RCC 7860 (cell line): ENCODE measurements around the gene ZNF292.
"Not testable (repeated sequence)": the region's sequence is repeated elsewhere in the genome, so short reads cannot be mapped to it uniquely, and the experiment has no call there.

Experiments used
- DNase-seq: peaks from one replicate; pipeline ENCODE4 v3.0.0-alpha.2; 2015; ENCODE audit warnings: low spot score
- FAIRE-seq: peaks from 2 replicates; lab custom pipeline; 2012; peaks lifted over from hg19 to GRCh38; lab: Jason Lieb, UNC

The ZNF292 gene

GRCh38 chr6:87261534-87261933, 106.2 kb downstream of the ZNF292 start:
- no peak for FAIRE-seq
- DNase-seq = no peak

DNA sequence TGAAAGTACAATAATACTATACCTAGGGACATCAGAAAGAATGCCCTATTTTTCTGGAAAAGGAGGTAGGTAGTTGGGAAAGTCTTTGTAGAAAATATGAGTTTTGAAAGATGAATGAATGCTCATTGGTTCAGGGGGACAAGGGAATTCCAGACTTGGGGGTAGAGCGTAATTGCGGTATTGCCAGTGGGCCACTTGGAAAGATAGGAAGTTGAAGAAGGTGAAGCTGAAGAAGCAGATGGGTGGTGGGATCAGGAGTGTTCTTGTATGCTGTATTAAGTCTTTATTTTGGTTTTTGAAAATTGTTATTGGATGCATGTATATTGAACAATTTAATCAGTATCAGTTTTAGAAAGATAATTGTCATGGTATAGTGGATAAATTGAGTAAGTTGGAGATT, 109.1 kb downstream of the ZNF292 start:
- no peak for FAIRE-seq

DNA sequence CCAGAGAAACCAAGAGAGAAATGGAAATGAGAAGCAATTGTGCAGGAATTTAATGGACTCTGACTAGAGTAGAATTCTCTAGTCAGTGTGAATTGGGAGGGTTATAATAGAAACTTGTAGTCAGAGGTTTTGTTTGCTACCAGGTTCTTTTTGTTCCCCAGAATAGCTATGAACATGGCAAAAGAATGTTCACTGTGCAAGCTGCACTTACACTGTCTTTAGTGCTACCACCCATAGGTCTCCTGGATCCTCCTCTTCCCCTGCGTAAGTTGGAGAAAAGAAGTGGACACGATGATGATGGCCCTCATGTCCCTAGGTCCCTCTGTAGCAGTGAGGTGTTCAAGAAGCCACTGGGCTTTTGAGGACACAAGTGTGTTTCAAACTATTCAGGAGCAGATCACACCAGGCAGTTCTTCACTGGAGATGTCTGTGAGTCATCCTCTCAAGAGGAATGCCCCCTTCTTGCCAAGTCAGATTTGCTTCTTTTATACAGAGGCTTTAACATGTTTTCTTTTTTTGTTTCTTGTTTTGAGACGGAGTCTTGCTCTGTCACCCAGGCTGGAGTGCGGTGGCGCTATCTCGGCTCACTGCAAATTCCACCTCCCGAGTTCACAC, 119.4 kb downstream of the ZNF292 start:
- DNase-seq (no peak), FAIRE-seq (no peak)

More for the DNA sequence above, 109.1 kb downstream of the ZNF292 start:
- no peak for DNase-seq

DNA sequence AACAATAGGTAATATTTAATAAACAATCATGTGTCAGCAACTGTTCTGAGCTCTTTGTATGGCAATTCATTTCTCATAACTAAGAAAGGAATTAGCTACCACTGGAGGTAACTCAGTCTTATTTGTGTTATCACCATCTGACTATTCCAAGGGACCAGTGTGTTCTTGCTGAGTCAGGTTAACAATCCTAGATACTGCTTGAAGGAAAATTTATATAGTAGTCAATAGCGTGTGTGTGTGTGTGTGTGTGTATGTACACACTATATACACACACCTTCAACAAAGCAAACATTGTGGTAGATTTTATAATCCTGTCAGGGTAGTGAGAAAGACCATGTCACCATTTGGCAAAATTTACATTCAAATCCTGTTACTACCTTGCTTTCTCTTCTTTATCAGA, 121.3 kb downstream of the ZNF292 start:
- DNase-seq = no peak

GRCh38 chr6:87277123-87277522, 121.8 kb downstream of the ZNF292 start:
- FAIRE-seq (no peak), DNase-seq (peak; percentile 8)

More for the DNA sequence above, 121.3 kb downstream of the ZNF292 start:
- no peak for FAIRE-seq

GRCh38 chr6:87279196-87279595, 123.8 kb downstream of the ZNF292 start:
- DNase-seq = no peak
- FAIRE-seq = no peak

- FAIRE-seq = no peak
Measured at GRCh38 chr6:87281426-87281825, 126.1 kb downstream of the ZNF292 start.

DNA sequence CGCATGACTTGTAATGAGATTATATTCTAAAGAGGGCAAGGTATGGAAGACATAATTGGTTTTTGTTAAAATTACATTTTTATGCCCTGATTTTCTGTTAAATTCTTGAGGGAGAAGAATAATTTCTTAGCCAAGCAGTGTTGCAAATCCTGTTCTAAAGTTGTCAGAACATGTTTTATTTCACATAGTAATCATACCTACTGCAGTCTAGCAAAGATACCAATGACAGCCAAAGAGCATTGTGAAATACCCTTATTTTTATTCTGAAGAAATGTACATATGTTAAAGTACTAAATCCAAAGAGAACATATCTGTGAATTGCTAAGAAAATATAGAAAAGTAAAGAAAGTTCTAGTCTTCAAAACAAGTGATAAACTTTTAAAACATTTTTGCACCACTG, 127.4 kb downstream of the ZNF292 start:
- DNase-seq (no peak), FAIRE-seq (no peak)

More at GRCh38 chr6:87281426-87281825, 126.1 kb downstream of the ZNF292 start:
- DNase-seq = no peak

DNA sequence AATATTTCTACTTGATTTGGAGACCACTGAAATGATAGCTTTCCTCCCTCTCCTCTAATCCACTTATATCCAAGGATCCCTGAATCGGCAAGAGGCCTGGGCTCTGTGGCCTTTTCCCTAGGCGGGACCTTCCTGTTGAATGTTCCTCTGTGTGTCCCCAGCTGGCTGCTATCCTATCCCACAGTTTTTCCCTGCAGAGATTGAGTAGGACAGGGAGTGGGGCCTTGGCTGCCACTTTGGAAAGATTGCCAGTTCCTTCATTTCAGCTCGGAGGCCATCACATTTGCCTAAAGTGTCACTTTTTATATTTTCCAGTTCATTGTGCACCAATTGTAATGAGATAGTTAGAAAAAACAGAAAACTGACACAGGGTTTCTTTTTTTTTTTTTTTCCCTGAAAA, 128.1 kb downstream of the ZNF292 start:
- FAIRE-seq (no peak), DNase-seq (no peak)

- DNase-seq (no peak), FAIRE-seq (no peak)
Measured at GRCh38 chr6:87287251-87287650, 131.9 kb downstream of the ZNF292 start.

DNA sequence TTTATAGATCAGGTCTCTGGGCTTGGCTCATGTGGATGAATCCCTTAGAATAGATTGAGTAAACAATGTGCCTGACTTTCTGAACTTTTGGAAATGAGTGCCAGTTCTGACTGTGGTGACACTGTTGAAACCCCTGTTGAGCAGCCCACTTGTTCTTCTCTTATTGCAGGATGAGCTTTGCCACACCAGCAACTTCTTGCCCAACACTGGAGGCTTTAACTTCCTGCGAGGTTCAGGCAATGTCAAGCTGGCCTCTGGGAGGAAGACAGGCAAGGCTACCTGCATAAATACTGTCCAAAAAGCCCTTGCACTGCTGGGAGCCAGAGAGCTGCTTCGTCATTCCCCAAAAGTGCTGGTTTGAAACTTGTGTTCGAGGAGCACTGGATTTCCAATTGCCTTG, 134.2 kb downstream of the ZNF292 start:
- DNase-seq (no peak), FAIRE-seq (no peak)

DNA sequence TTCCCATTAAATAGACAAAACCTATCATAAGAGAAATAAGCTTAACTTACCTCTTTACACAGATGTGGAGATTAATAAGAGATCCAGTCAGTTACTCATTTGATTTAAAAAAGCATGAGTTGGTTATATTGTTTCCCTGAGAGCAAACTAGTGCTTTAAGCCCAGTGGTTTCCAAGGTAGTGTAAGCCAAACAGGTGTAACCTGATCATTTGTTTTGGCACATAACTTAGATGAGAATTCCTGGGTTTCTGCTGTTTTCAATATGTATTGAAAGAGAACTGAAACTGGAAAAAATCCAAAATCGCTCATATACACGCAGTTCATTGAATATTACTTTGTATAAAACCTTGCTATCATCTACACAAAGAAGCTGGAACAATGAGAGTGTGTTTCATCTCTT, 136.5 kb downstream of the ZNF292 start:
- FAIRE-seq (no peak), DNase-seq (no peak)

- DNase-seq (no peak), FAIRE-seq (no peak)
Measured at GRCh38 chr6:87293526-87293925, 138.2 kb downstream of the ZNF292 start.

DNA sequence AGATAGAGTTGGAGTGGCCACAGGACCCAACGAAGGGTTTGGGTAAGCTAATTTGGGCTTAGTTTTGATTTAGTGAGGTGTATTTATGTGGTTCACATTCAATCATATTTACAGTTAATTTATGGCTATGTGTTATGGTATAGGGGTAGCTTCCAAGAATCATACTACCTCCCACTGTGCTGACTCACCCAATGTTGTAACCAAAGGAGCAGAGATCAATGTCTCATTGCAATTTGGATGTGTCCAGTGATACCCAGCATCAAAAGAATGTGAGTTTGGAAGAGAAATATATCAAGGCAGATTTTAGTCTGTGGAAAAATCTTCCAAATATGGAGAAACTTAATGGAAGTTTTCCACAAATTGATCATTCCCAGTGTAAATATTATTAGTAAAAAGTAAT, 141.8 kb downstream of the ZNF292 start:
- DNase-seq = no peak
- FAIRE-seq = no peak

DNA sequence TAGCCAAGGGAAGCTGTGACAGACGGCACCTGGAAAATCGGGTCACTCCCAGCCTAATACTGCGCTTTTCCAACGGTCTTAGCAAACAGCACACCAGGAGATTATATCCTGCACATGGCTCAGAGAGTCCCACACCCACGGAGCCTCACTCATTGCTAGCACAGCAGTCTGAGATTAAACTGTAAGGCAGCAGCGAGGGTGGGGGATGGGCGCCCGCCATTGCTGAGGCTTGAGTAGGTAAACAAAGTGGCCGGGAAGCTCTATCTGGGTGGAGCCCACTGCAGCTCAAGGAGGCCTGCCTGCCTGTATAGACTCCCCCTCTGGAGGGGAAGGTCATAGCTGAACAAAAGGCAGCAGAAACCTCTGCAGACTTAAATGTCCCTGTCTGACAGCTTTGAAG, 145.9 kb downstream of the ZNF292 start:
- FAIRE-seq, DNase-seq: not testable (repeated sequence)

DNA sequence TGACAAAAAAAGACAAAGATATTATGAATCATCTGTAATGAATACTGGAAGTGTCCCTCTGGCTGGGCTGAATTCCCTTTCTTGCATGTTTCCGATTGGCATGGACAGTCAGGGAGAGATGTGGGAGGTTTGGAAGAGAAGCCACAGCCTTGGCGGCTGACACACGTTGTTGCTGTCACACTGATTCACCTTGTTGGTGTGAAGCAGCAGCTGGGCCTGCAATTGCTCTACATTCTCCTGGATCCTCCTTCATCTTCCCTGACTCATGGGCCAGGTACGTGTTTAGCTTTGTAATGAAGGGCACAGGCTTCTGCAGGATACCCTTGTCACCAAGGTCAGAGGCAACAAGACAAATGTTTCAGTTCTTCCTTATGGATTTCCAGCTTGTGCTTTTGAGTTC, 153.6 kb downstream of the ZNF292 start:
- FAIRE-seq (no peak), DNase-seq (peak; percentile 46)

GRCh38 chr6:87312860-87313259, 157.5 kb downstream of the ZNF292 start:
- DNase-seq (no peak), FAIRE-seq (no peak)
